Right lobe of liver (tissue), 6 donors: Measurements from ENCODE around the gene GCK. TPM values are rescaled to one million over a fixed set of nuclear protein-coding genes. Genes with fewer than 3 reads are reported as not detected.

Source experiments
- ATAC-seq, 4 donors: fragments of 200-7000 bp; cut with Tn5 transposase; one replicate each; pipeline ENCODE4 v1.9.1; 2020; ENCODE audit warnings: mild to moderate bottlenecking in 4 of 4, moderate library complexity in 4 of 4
- DNase-seq, 3 donors: peaks; one replicate each; pipeline ENCODE4 v3.0.0-alpha.2; 2020
- H3K27ac ChIP-seq, 3 donors: fragments of 200-600 bp; one replicate each; pipeline ENCODE4 v1.8.0; 2022
- H3K27me3 ChIP-seq, 2 donors: fragments of 200-600 bp; one replicate each; pipeline ENCODE4 v1.8.0; 2022
- H3K36me3 ChIP-seq, 4 donors: fragments of 200-600 bp; sonication (generic) in 1 of 4; one replicate each; pipeline versions ENCODE4 v1.5.1 to v1.8.0; 2017 to 2022; ENCODE audit warnings: control low read depth in 1 of 4
- H3K4me1 ChIP-seq, 4 donors: fragments of 200-600 bp; sonication (generic) in 1 of 4; one replicate each; pipeline versions ENCODE4 v1.5.1 to v1.8.0; 2017 to 2022; ENCODE audit warnings: control low read depth in 1 of 4
- H3K4me3 ChIP-seq, 3 donors: fragments of 200-600 bp; one replicate each; pipeline ENCODE4 v1.8.0; 2022
- H3K9me3 ChIP-seq, 4 donors: fragments of 200-600 bp; sonication (generic) in 1 of 4; one replicate each; pipeline versions ENCODE4 v1.5.1 to v1.8.0; 2017 to 2022; ENCODE audit warnings: control low read depth in 1 of 4
- POLR2A ChIP-seq: fragments of 450-650 bp; IDR thresholded peaks from one replicate; pipeline ENCODE4 v1.6.1; 2017; ENCODE audit warnings: antibody characterized with exemption, mild to moderate bottlenecking
- WGBS: methylation state at CpG from one replicate; pipeline ENCODE4 v1.1.6; 2018; ENCODE audit warnings: low coverage, low lambda C conversion rate; ENCODE audit not compliant: insufficient coverage; ENCODE audit errors: missing lambda C conversion rate; 5-methylcytosine and 5-hydroxymethylcytosine counted together
- intact Hi-C, 2 donors: fragments of 100-400 bp; cut with DNase I; formaldehyde crosslinking; loops; one replicate each; pipeline versions ENCODE4 v1.11.2 to v1.14.1; 2022
- total RNA-seq, 6 experiments: library from RNA; depleted of rRNA in 2 of 6; stranded (reverse); fragments of >200 nt in 2 of 6; fragmentation: NEBNext Ultra II Directional in 3 of 6; extraction: Animal tissue kit (Norgen Biotek cat#: 25700) in 3 of 6; gene quantifications; one replicate each; pipeline versions ENCODE4 v1.1.0 to v1.2.4, GENCODE V29; 2016 to 2023
- TF ChIP-seq, protein P1 (sequence below), 4 donors: fragments of 200-600 bp in 3 of 4; fragments of 450-650 bp in 1 of 4; IDR thresholded peaks; one replicate each; pipeline versions ENCODE4 v1.5.1 to v1.8.0; 2016 to 2022; ENCODE audit warnings: antibody characterized with exemption in 4 of 4, mild to moderate bottlenecking in 2 of 4
- donor health status: DM: no; HTN: yes; CAD: no.
- donor health status: DM: no; HTN: no; CAD: no.
- donor health status: DM: no; HTN: no; CAD: no.
- donor health status: DM: no; HTN: yes; CAD: no.
- donor health status: DM: no; HTN: yes; CAD: no.

GCK gene
- total RNA-seq, 6 experiments from 2014 or later = 0.50 to 5.9 (median 2.0) TPM

DNA sequence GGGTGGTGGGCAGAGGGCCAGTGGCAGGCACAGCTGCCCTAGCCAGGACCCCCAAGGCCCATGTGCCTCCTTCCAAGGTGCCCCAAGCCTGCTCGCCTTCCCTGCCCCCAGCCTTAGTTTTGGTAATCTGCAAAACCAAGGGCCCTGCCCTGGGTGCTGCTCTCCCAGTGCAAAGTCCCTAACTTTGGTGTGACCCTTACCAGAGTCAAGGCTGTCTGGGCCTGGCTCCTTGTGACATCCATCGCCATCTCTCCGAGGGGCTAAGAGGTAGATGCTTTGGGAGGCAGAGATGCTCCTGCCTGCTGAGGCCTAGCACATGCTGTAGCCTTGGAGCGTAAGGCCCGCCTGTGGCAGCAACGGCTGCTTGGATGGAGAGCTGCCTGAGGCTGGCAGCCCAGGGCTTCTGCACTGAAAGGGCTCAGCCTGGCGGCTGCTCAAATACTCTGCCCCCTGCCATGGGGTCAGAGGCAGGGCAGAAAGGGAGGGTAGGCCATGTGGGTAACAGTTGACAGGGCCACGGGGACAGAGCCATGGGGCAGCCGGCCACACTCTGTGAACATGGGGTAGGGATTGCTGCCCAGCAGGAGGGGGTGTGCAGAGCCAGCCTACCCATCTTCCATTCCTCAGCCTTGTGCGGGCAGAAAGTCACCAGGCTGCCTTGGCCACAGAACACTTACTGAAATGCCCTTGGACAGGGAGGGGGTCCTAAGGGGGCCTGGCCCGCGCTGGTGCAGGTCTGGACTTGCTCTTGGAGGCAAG lies 30.2 kb downstream of the GCK start:
- DNase-seq (peak in 2 of 3 donors; percentile 88 to 89), ATAC-seq (peak in 3 of 4 donors; percentile 47 to 58 (median 48))
- WGBS = 20% methylated on average over 1 of the region's 12 CpGs
- H3K4me3 ChIP-seq = peak overlapping the region in 1 of 3 donors; percentile 3
- peaks cover 0 to 79% (median 39%) of the 10 kb centered on the region in 4 donors for H3K4me1 ChIP-seq
- intact Hi-C loops = no loop called here
- no peaks in the 10 kb centered on the region for H3K9me3 ChIP-seq
- H3K36me3 ChIP-seq = no peaks in the 10 kb centered on the region
- peak overlapping the region in 2 of 3 donors; percentile 28 to 73 for H3K27ac ChIP-seq
- no peaks in the 10 kb centered on the region for H3K27me3 ChIP-seq
- TF ChIP-seq POLR2A = no peak
- TF ChIP-seq, protein P1, sequence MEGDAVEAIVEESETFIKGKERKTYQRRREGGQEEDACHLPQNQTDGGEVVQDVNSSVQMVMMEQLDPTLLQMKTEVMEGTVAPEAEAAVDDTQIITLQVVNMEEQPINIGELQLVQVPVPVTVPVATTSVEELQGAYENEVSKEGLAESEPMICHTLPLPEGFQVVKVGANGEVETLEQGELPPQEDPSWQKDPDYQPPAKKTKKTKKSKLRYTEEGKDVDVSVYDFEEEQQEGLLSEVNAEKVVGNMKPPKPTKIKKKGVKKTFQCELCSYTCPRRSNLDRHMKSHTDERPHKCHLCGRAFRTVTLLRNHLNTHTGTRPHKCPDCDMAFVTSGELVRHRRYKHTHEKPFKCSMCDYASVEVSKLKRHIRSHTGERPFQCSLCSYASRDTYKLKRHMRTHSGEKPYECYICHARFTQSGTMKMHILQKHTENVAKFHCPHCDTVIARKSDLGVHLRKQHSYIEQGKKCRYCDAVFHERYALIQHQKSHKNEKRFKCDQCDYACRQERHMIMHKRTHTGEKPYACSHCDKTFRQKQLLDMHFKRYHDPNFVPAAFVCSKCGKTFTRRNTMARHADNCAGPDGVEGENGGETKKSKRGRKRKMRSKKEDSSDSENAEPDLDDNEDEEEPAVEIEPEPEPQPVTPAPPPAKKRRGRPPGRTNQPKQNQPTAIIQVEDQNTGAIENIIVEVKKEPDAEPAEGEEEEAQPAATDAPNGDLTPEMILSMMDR (IDR thresholded peaks at IDR 0.05) = no peak

DNA sequence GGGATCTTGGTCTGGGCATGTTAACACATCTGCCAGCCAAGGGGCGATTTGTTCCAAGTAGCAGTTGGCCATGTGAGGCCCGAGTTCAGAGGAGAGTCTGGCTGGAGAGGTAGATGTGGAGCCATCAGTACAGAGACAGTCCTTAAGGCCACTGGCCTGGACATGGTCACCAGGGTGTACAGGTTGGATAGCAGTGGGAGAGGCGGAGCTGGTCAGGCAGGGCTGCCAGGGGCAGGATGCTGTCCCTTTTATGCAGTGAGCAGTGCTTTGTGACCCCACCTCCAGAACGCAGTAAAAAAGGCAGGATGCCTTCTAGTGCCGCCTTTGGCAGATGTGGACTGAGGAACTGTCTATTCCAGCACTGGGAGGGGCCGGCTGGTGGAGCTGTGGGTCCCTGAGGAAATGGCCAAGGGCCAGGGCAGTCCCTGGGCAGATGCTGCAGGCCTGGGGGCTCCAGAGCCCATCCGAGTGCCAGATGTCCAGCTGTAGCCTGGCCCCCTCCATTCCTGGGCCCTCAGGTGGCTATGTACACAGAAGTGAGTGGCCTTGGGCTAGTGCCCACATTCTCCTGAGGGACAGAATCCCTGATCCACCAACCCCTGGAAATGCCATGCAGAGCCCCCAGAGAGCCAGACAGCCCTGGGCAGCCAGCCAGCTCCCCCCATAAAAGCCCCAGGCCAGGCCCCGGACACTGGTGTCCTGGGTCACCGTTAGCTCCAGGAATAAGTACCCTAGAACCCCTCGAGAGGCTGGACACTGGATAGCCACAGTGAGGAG lies 31.0 kb downstream of the GCK start:
- Histone ChIP-seq H3K27me3 (no peaks in the 10 kb centered on the region), H3K4me3 (peak overlapping the region in 1 of 3 donors; percentile 3), H3K36me3 (no peaks in the 10 kb centered on the region), H3K4me1 (peaks cover 0 to 75% (median 39%) of the 10 kb centered on the region in 4 donors), H3K27ac (peak overlapping the region in 2 of 3 donors; percentile 23 to 73), H3K9me3 (no peaks in the 10 kb centered on the region)
- intact Hi-C loops = no loop called here
- peak in 1 of 3 donors; percentile 71 for DNase-seq
- TF ChIP-seq POLR2A = no peak
- TF ChIP-seq, protein P1 (IDR thresholded peaks at IDR 0.05) = no peak
- ATAC-seq = peak in 2 of 4 donors; percentile 6
- 40% methylated on average over 4 of the region's 10 CpGs for WGBS

DNA sequence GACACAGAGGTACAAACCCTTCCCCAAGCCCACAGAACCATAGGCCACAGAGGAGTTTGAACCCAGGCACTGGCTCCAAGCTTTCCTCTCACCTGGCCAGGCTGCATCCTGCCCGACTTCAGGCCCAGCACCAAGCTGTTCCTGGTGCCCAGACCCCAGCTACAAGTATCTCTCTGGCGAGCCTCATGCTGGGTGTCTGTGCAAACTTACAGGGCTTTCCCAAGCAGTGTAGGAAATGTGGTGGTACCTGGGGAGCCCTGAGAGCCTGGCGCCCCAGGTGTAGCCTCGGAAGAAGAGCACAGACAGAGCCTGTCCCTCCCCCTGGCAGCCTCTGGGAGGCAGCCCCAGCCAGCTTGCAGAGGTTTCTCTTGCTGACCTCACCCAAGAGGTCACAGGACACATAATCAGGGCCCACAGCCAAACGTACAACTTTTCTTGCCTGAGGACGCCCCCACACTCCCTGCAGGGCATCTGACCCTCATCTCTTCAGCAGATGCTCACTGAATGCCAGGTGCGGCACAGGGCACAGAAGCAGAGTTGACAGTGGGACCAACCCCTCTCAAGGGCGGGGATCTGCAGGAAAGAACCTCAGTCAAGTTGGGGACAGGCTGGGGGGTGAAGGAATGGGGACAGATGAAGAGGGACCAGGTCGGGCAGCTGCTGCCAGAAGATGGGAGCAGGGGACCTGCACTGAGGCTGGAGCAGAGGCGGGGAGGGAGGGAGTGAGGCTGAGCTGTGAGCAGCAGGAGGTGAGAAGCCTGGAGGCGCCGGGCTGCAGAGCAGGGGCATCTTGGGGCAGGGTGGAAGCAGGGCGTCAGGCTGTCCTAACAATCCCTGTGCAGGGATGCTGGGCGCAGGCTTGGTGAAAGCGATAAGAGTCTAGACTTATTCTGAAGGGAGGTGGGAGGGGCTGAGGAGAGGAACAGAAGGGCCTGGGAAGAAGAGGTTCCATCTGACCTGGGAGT lies 31.8 kb downstream of the GCK start:
- no peak for TF ChIP-seq POLR2A
- TF ChIP-seq, protein P1 (IDR thresholded peaks at IDR 0.05) = peak; percentile 30 to 55 (median 41)
- Histone ChIP-seq H3K27ac (peak overlapping the region in 1 of 3 donors; percentile 73), H3K4me3 (no peak overlapping the region), H3K27me3 (no peaks in the 10 kb centered on the region), H3K36me3 (no peaks in the 10 kb centered on the region), H3K4me1 (peaks cover 0 to 66% (median 33%) of the 10 kb centered on the region in 4 donors), H3K9me3 (no peaks in the 10 kb centered on the region)
- intact Hi-C loops = no loop called here
- 47% methylated on average over 11 of the region's 15 CpGs for WGBS
- ATAC-seq (peak; percentile 10 to 61 (median 33)), DNase-seq (peak in 2 of 3 donors; percentile 64 to 67)

DNA sequence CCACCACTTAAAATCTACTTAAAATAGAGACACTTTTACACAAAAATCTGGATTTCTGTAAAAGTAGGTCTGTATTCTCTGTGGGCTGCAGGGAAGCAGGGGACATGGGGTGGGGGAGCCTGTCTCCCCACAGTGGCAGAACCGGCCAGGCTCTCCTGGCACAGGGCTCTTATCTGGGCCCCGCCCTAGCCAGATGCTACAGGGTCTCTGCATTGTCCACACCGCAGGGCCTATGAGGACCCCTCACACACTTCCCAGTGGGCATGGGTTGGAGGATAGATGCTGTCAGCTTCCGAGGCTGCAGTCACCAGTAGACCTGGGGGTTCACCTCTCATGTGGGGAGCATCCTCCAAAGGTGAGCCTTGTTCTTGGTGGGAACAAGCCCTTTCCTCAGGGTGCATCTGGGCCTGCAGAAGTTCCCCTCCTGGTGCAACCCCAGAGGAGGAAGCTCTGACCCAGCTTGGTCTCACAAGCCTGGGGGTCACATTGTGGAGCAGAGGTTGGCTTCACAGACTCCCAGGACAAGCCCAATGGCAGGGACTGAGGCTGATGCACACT lies 32.7 kb downstream of the GCK start:
- Histone ChIP-seq H3K27ac (no peak overlapping the region), H3K4me1 (peaks cover 0 to 60% (median 28%) of the 10 kb centered on the region in 4 donors), H3K9me3 (no peaks in the 10 kb centered on the region), H3K36me3 (no peaks in the 10 kb centered on the region), H3K27me3 (no peaks in the 10 kb centered on the region), H3K4me3 (no peak overlapping the region)
- intact Hi-C loops = no loop called here
- 40% methylated on average over 1 of the region's 4 CpGs for WGBS
- DNase-seq (no peak), ATAC-seq (no peak)
- TF ChIP-seq, protein P1 (IDR thresholded peaks at IDR 0.05) = no peak
- TF ChIP-seq POLR2A = no peak
